Caki2 (cell line): ENCODE results near the gene NALCN. TPM values are rescaled to one million over a fixed set of nuclear protein-coding genes. Genes with fewer than 3 reads are reported as not detected.

ENCODE experiments used
- DNase-seq: peaks from one replicate; pipeline ENCODE4 v3.0.0-alpha.2; 2015; ENCODE audit warnings: low read depth
- in situ Hi-C: cut with HindIII; loops from 2 replicates; pipeline ENCODE4 v1.10.0; 2016; ENCODE audit warnings: low sequenced_read_pairs, low pct_unique_long_range_greater_than_20kb, mixed read lengths
- total RNA-seq: library from RNA; depleted of rRNA; stranded (reverse); fragments of >200 nt; shearing (Covaris generic); gene quantifications from 2 replicates; pipeline ENCODE4 v1.2.3, GENCODE V29; 2014; ENCODE audit warnings: low replicate concordance

NALCN gene
- total RNA-seq, 1 experiment from 2014 or later: 0.34 TPM

DNA sequence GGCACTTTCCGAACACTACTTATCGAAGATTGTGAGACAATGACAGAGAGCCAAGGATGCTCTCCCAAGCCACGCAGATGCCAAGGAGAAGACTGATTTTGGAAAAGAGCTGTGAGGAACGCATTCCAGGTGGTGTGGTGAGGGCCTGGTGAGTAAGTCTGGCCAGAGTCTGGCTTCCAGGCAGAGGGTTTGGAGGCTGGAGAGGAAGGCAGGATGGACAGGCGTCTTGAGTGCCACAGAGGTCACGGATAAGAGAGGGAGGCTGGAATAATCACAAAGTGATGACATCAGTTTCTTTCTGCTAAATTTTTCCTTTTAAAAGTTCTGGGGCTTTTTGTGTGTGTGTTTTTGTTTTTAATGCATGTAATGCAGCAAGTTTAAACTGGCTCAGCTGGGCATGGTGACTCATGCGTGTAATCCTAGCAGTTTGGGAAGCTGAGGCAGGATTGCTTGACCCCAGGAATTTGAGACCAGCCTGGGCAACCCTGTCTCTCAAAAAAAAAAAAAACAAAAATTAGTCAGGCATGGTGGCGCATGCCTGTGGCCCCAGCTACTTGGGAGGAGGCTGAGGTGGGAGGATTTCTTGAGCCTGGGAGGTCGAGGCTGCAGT lies 235.1 kb downstream of the NALCN start:
- no peak for DNase-seq
- in situ Hi-C loops: no loop called here

DNA sequence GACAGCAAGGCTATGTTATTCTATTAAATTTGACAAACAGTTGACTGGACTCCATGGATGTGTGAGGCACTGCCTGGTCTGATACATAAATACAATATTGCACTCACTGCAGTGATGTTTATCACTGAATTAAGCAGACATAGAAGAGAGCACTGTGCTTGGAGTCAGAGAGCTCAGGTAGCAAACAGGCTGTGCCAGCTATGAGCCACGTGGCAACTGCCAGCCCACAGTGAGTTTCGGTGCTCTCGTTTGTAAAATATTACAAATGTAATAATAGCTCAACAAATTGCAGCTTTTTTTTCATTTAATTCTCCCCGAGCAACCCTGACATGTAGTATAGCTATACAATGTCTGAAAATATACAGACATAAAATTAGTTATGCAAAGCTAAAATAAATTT lies 237.3 kb downstream of the NALCN start:
- no peak for DNase-seq
- in situ Hi-C loops: no loop called here

DNA sequence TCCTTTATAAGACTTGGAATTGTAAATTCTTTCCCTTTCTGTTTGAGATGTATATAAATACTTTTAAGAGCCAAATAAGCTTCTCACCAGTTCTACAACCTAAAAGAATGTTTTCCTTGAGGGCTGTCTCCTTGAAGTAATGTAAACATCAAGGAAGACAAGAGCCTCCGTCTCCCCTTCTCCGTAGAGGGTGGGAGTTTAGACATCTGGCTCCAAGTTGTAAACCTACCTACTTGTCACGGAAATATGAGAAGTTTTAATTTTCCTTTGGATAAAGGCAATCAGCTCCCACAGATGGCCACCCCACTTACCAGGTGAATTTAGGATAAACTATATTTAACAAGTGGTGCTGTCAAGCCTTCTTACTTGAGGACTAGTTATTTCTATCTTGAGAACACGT lies 237.9 kb downstream of the NALCN start:
- in situ Hi-C loops: no loop called here

DNA sequence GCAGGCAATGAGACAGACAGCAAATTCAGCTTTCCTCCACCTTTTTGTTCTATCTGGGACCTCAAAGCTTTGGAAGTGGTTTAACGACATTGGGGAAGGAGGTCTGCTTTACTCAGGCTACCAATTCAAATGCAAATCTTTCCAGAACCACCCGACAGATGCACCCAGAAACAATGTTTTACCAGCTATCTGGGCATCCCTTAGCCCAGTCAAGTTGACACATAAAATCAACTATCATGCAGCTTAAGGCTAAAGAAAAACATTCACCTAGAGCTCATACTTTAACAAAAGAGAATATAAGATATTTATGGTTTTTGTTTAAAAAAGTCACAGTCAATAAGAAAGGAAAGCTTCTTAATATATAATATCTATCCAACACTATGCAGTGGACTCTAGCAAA lies 246.0 kb downstream of the NALCN start:
- no peak for DNase-seq
- in situ Hi-C loops: no loop called here

More for the DNA sequence above, 237.9 kb downstream of the NALCN start:
- DNase-seq: no peak

DNA sequence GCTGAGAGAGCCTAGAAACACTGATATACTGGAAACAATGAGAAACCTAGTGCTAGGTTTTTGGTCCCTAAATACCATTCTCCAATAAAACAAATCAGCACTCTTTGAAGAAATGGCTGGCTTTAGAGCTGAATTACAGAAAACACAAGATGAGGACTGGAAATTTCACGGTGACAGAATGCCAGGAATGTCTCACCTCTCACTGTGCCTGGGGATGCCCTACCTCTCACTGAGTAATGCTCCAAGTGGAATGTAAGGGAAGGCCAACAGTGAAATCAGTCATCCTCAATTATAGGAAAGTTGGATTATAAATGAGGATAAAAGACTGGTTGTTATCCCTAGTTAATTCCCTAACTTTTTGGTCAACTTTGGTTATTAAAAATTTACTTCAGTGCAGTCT lies 259.0 kb downstream of the NALCN start:
- in situ Hi-C loops: no loop called here
- DNase-seq: no peak

DNA sequence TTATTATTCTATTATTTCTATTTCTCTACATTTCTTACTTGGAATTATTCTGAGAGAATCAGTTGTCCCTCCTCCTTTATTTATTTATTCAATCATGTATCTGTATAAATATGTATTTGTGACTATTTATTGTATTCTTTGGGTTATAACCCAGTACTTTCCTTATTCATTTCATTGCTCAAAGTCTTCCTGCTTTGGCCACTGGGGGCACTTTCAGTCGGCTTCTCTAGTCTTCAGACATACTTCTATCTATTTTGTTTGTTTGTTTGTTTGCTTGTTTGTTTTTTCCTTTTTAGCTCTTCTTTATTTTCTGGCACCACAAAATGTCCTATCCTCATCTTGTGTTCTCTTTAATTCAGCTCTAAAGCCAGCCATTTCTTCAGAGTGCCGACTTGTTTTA lies 260.4 kb downstream of the NALCN start:
- no peak for DNase-seq
- in situ Hi-C loops: no loop called here

DNA sequence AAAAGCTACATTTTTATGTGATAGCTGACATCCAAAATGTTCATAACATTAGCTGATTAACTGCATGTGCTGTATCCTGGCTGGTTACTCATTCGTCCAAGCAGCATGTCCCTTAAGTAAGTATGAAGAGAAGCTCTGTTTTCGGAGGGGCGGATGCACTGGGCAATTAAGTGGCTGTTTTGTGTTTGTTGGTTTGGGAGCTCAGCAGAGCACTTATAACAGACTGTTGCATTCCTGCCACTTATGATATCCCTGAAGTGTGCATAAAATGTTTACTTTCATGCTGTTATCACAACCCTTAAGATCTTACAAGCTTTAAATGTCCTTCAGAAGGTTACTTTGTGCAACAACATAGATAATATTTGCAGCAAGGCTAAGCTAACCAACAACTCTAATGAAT lies 264.1 kb downstream of the NALCN start:
- no peak for DNase-seq
- in situ Hi-C loops: no loop called here

DNA sequence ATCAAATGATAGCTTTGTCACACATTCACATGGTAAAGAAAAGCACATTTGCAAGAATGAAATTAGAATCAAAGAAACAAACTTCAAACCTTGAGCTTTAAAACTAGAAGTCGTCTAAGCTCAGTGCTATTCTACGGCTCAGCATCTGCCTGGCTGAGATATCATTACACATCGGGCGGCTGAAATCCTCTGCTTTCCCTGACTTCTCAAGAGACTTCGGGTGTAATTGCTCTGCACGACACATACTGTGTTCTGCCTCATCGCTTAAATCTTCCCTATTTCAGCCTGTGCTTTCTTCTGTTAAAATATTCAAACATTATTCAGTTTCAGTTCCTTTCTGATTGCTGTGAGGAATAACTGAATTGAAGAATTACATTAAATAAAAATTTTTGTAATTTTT lies 265.3 kb downstream of the NALCN start:
- no peak for DNase-seq
- in situ Hi-C loops: no loop called here

DNA sequence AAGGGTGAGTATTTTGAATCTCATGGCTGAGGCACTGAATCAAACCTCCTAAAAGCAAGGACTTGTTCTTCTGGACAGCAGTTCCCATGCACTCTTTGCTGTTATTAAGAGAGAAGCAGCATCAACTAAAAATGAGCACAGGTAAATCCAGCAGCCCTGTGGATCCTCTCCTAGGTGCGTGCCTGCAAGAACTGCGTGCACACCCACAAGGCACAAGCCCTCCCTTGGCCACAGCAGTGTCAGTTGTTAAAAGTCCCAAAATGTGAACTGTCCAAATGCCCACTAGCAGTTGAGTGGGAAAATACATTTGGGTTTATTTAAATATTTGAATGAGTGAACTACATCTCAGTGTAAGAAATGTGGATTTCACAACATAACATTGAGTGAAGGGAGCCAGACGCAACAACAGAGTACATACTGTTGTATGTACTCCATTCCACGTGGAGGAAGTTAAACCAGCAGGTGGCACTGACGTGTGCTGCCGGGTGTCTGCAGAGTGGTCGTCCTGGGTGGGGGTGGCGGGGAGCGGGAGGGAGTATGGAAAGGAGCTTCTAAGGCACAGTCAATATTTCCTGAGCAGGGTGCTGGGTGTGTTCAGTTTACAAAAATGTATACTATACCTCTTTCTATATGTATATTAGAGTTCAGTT lies 266.4 kb downstream of the NALCN start:
- in situ Hi-C loops: no loop called here
- no peak for DNase-seq

DNA sequence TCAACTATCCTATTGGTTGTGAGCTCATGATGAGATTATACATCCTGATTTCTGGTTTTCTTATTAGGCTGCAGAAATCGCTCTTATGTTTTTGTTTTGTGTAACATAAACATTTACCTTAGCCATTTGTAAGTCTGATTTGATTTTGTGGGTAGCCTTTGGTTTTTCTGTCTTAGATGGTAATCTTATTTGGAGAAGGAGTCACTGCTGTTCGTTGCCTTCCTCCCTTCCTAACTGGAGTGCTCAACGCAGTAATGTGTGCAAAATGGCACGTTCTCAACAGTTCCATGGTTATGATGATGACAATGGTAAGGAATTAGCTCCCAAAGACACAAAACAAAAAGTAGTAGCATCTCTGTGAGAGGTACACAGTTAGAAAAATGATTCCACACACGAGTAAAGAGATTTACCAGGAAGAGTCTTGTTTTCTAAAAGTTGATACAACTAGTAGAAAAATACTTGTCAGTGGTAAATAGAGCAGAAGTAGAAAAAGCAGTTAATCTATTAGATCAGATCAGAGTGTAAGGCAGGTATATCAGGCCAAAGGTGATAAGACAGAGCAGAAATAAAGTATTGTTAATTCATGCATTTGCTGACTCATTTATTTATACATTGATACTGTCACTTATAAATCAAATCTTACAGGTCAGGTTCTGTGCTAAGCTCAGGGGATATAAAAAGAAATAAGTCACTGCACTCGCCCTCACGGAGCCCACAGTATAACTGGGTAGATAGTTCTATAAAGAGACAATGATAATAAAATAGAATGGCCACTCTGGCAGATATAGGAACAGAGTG lies 270.0 kb downstream of the NALCN start:
- in situ Hi-C loops: no loop called here
- DNase-seq: no peak

DNA sequence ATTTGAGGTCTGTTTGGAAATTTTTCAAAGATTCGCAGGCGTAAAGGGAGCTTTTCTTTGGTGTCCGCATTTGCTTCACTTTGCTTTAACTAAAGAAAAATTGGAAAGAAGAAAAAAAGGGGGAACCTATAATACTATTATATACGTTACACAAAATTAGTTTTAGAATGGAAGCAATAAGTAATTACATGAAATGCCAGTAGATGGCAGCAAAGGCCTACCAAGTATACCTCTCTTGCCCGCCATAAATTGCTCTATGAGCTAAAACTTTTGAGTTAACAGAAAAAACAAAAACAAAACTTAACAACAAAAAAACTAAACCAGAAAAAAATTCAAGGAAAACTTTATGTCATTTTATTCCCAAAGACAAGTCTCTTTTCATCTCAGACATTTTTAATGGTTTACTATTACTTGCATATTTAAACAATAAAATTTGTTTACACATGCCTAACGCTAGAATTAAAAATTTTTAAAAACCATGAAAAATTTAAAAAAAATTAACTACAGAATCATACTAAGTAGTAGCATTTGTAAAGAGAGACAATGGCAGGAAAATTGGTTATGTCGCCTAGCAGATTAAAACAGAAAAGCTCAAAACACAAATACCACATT lies 271.4 kb downstream of the NALCN start:
- in situ Hi-C loops: no loop called here
- DNase-seq: no peak

DNA sequence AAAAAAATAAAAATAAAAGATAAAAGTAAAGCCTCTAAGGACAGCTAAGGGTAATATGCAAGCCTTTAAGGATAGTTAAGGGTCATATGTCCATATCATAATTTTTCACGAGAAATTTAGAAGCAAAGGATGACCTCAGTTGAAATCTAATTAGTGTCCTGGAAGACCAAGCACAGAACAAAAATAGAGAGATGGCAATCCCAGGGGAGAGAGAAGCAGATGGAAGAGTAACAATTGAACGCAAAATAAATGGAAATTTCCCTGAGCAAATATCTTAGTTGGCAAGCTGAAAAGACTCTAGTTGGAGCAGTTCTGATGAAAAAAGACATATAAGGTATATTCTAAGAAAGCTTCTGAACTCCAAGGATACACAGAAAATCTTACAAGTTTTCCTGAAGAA lies 275.4 kb downstream of the NALCN start:
- in situ Hi-C loops: no loop called here
- no peak for DNase-seq

DNA sequence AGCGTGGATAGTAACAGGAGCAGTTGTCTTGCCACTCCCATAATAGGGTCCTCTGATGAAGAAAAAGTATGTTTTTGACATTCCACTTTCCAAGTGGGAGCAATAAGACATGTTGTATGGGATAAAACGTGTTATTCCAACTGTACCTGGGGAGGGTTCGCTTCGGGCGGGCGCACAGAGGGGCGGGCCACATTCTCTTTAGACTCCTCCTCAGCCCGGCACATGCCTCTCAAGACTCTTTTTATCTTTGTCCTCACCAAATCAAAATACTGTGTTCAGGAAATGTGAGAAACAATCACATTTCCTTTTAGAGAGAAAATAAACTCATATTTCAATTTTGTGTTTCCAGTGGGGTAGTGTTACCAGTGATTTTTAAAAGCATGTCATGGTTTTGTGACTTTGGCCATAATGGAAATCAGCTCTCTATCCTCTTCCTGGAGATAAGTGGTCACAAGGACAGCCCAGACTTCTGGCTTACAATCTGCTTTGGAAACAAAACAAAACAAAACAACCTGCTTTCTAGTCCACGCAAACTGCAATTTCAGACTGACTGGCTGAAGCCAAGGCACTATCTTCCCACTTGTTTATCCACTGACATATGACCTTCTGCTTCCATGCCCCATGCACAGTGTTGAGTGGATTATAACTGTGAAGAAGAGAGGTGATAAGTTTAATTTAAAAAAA lies 276.1 kb downstream of the NALCN start:
- in situ Hi-C loops: no loop called here
- no peak for DNase-seq

DNA sequence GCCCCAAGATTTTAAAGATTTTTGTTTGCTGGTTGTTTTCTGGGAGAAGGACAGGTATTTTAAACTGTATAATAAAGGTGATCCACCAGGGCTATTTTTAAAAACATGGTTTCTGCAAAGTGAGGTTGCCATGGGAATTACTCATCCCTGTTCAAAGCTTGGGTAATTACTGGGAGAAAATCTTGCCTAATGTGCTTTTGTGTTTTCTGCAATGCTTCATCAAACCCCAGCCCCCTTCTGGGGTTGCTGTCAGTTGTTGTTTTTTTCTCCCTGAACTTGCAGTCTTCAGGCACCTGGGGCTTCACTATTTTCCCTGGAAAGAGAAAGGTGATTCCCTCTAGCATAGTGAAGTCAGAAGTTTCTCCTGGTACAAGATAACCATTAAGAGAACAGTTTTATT lies 277.2 kb downstream of the NALCN start:
- in situ Hi-C loops: no loop called here
- DNase-seq: no peak

DNA sequence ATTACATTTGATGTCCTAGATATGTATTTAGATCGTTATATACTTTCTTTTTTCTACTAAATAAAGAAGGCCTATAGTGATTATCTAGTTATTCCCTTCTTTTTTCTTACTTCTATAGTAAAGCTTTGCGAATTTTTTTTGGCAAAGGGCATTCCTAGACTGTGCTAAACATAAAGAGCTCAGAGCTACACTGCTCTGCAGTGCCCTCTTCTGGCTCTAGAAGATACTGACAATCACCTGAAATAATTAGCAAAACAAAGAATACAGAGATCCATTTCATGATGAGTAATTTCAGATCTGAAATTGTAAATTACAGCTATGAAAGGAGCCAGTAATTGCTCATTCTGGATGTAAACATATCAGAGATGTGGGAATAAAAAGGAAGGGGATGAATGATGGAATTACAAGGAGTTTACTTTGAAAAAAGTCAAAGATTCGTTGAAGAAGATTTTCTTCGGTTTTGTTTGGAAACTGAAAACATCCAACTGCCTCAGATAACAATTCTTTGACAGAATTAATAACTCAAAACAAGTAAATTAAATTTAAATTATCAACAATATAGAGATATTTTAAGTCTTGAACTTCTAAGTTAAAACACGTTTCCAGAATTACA lies 288.5 kb downstream of the NALCN start:
- no peak for DNase-seq
- in situ Hi-C loops: no loop called here

DNA sequence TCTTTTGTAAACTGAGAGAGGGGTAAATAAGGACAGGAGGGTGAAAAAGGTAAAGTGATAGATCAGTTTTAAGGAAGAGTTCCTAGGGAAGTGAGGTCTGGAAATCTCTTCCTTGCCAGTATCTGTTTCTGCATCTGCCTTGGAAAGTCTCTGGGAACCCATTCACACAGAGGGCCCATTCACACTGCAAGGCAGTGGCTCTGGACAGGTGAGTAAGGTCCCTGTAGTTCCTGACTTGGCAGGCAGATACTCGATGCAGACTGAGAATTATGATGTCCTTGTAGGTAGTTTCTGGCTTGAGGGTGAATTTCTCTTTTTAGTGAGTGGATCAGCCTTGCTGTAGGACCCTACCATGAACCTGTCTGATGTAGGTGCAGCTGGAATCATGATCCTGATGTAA lies 293.3 kb downstream of the NALCN start:
- in situ Hi-C loops: no loop called here
- DNase-seq: no peak

DNA sequence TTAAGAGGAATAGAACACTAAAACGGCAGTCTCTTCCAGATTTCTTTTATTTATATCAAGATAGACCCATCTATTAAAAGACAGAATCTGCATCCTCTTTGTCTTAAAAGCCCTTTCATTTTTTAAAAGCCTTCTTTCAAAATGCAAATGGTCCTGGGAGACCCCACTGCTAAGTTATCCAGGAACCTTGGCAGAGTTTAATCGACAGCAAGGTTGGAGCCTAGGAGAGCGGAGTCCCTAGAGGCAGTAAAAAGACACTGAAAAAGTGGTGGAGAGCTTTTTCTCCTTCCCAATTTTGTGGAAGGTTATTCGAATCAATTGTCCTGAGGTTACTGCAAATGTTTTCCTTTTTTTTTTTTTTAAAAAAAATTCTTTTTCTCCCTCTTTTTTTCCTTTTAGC lies 294.7 kb downstream of the NALCN start:
- in situ Hi-C loops: no loop called here
- DNase-seq: no peak

DNA sequence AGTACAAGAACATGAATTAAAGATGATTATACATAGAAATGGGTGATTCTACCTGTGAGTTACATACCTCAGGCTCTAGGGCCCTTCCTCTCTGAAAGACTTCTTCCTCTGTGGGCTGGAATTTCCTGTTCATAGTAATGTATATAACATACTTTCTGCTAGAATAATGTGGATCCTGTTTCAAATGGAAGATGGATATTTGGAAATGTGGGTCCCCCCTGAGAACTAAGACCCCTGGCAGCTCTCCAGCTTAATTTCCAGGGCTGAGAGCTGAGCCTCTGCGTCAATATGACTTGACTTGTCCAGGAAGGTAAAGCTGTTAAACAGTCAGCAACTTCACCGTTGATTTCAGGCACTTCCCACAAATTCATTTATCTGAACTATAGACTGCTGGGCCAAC lies 296.3 kb downstream of the NALCN start:
- DNase-seq: no peak
- in situ Hi-C loops: no loop called here
